RWPE2 (cell line): ENCODE measurements around the gene PLIN5.
"Not testable (repeated sequence)": the region's sequence is repeated elsewhere in the genome, so short reads cannot be mapped to it uniquely, and the experiment has no call there.

Experiments
- ATAC-seq: fragments of 200-7000 bp; cut with Tn5 transposase; 3 replicates; pipeline ENCODE4 v1.9.1; 2021; ENCODE audit warnings: low read depth
- DNase-seq: peaks from one replicate; pipeline ENCODE4 v3.0.0-alpha.2; 2020; ENCODE audit warnings: low spot score
- H3K27ac ChIP-seq: fragments of 450-650 bp; 2 replicates; pipeline ENCODE4 v1.5.1; 2017; ENCODE audit warnings: mild to moderate bottlenecking; ENCODE audit not compliant: poor library complexity, severe bottlenecking
- H3K27me3 ChIP-seq: fragments of 250-450 bp; sonication (Bioruptor Pico); 2 replicates; pipeline ENCODE4 v1.5.1; 2021; ENCODE audit warnings: mild to moderate bottlenecking, moderate library complexity; ENCODE audit not compliant: insufficient read depth, poor library complexity, severe bottlenecking
- H3K36me3 ChIP-seq: fragments of 250-450 bp; sonication (Bioruptor Pico); 2 replicates; pipeline ENCODE4 v1.5.1; 2020; ENCODE audit warnings: low read depth, mild to moderate bottlenecking, moderate library complexity
- H3K4me1 ChIP-seq: fragments of 250-450 bp; sonication (Bioruptor Pico); 2 replicates; pipeline ENCODE4 v1.5.1; 2021; ENCODE audit warnings: mild to moderate bottlenecking, moderate library complexity; ENCODE audit not compliant: insufficient read depth, poor library complexity, severe bottlenecking
- H3K4me3 ChIP-seq: fragments of 250-450 bp; sonication (Bioruptor Pico); 2 replicates; pipeline ENCODE4 v1.5.1; 2021; ENCODE audit warnings: mild to moderate bottlenecking, moderate library complexity; ENCODE audit not compliant: severe bottlenecking
- H3K9me3 ChIP-seq: fragments of 250-450 bp; sonication (Bioruptor Pico); 2 replicates; pipeline ENCODE4 v1.5.1; 2021; ENCODE audit warnings: mild to moderate bottlenecking, moderate library complexity; ENCODE audit not compliant: severe bottlenecking
- TF ChIP-seq, protein P1 (sequence below): fragments of 450-650 bp; IDR thresholded peaks from one replicate; pipeline ENCODE4 v1.5.1; 2017; ENCODE audit warnings: mild to moderate bottlenecking, moderate library complexity; ENCODE audit not compliant: poor library complexity, severe bottlenecking

PLIN5 gene

DNA sequence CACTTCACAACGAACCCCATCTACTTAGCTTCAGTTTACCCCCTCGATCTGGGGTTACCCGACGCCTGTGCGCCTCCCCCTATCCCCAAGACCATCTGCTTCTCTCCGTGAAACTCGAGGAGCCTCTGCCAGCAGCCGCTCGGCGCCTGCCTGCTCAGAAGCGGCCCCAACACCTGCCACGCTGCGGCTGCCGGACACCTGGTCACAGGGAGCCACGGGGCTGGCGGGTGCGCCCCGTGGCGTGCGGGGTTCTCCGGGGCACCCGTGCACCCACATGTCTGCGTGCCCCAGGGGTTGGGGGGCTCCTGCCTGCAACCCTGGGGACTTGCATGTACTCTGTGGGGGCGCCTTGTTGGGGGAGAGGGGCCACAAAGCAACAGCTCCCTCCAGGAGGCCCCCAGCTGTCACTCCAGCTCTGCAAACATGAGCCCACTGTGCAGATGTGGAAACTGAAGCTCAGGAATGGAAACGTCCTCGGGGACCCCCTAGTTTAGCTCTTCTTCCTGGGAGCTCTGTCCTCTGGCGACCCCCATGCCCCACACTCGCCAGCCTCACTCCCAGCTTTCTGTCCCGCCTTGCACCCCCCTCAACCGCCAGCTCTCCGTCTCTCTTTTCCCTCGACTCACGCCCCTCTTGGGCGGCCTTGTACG lies 31.5 kb upstream of the PLIN5 start:
- H3K4me3 ChIP-seq, result no peak overlapping the region
- ATAC-seq (no peak), DNase-seq (no peak)
- H3K27me3 ChIP-seq, result no peaks in the 10 kb centered on the region
- H3K36me3 ChIP-seq, result no peaks in the 10 kb centered on the region
- no peak overlapping the region for H3K27ac ChIP-seq
- TF ChIP-seq, protein P1, sequence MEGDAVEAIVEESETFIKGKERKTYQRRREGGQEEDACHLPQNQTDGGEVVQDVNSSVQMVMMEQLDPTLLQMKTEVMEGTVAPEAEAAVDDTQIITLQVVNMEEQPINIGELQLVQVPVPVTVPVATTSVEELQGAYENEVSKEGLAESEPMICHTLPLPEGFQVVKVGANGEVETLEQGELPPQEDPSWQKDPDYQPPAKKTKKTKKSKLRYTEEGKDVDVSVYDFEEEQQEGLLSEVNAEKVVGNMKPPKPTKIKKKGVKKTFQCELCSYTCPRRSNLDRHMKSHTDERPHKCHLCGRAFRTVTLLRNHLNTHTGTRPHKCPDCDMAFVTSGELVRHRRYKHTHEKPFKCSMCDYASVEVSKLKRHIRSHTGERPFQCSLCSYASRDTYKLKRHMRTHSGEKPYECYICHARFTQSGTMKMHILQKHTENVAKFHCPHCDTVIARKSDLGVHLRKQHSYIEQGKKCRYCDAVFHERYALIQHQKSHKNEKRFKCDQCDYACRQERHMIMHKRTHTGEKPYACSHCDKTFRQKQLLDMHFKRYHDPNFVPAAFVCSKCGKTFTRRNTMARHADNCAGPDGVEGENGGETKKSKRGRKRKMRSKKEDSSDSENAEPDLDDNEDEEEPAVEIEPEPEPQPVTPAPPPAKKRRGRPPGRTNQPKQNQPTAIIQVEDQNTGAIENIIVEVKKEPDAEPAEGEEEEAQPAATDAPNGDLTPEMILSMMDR, result no peak
- H3K9me3 ChIP-seq, result no peaks in the 10 kb centered on the region
- no peaks in the 10 kb centered on the region for H3K4me1 ChIP-seq

DNA sequence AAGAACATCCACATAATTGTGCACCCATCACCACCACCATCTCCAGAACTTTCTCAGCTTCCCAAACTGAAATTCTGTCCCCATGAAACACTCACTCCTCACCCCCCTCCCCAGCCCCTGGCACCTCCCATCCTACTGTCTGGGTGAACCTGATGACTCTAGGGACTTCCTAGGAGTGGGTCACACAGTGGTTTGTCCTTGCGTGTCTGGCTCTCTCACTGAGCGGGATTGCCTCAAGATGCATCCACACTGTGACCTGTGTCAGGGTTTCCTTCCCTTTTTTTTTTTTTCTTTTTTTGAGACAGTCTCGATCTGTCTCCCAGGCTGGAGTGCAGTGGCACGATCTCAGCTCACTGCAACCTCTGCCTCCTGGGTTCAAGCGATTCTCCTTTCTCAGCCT lies 28.5 kb upstream of the PLIN5 start:
- not testable (repeated sequence) for ATAC-seq, H3K4me3 ChIP-seq, H3K9me3 ChIP-seq, H3K27me3 ChIP-seq, H3K27ac ChIP-seq, H3K36me3 ChIP-seq, DNase-seq, H3K4me1 ChIP-seq

DNA sequence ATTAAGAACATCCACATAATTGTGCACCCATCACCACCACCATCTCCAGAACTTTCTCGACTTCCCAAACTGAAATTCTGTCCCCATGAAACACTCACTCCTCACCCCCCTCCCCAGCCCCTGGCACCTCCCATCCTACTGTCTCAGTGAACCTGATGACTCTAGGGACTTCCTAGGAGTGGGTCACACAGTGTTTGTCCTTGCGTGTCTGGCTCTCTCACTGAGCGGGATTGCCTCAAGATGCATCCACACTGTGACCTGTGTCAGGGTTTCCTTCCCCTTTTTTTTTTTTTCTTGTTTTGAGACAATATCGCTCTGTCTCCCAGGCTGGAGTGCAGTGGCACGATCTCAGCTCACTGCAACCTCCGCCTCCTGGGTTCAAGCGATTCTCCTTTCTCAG lies 27.1 kb upstream of the PLIN5 start:
- not testable (repeated sequence) for H3K27ac ChIP-seq, H3K27me3 ChIP-seq, DNase-seq, H3K4me3 ChIP-seq, ATAC-seq, H3K36me3 ChIP-seq, H3K4me1 ChIP-seq, H3K9me3 ChIP-seq

DNA sequence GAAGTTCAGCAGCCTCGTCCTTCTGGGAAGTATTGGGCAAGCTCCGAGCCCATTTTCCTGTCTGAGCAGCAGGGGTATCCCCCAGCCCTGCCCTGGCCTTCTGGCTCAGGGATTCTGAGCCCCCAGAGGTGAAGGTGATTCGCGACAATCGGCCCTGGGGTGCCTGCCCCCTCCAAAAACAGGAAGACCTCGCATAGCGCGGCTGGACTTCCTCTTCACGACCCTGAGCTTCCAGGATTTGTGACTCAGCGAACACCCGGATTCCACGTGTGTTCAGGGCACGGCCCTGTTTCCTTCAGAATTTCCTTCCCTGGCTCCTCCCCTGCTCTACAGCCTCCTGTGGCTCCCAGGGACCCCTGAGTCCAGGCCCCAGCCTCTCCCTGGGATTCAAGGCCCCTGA lies 24.5 kb upstream of the PLIN5 start, which contains the start of gene SEMA6B:
Gene SEMA6B, minus strand, starts transcription at position 116 of the 400 bp plus-strand sequence. CDS start 1,227 bp downstream, outside the sequence.
- no peaks in the 10 kb centered on the region for H3K27me3 ChIP-seq
- no peak within 1 kb of the TSS for H3K4me3 ChIP-seq
- H3K4me1 ChIP-seq, result no peaks in the 10 kb centered on the region
- H3K27ac ChIP-seq, result no peak within 1 kb of the TSS
- no peak for ATAC-seq
- no peaks in the 10 kb centered on the region for H3K9me3 ChIP-seq
- DNase-seq, result no peak
- TF ChIP-seq, protein P1, result no peak
- no peaks in the 10 kb centered on the region for H3K36me3 ChIP-seq

DNA sequence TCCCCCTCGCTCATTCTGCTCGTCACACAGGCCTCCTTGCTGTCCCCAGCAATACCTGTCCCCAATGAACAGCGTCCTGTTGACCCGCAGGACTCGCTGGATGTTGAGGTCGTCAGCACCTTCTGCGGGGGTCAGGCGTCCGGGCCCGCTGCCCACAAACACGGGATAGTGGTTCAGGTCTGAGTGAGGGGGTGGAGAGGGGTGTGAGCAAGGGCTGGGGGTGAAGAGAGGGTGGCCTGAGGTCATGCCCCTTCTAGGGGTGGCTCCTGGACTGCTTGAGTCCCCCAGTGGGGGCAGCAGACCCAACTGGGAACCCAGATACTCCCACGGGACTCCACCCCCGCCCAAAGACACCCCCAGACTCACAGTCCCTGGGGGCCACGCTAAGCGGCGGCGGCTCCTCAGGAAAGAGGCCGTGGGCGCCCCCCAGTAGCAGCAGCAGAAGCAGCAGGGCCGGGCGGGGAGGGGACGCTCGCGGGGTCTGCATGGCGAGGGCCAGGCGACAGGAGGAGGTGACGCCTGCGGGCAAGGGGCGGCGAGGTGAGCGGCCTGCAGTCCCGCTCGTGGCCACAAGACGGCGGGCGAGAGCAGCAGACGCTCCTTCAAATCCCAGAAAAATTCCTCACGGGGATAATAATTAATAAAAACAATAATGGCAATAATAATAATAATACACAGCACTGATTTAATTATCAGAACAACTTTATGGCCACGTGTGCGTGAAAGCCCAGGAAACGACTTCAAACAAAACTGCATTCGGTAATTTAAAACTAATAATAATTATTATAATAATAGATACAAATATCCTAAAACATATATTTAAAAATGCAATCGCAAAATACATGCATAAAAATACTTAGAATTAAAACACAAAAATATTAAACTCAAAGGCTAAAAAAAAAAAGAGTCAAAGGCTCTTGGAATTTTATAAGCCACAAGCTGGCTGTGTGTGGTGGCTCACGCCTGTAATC lies 23.2 kb upstream of the PLIN5 start:
- ATAC-seq (no peak), DNase-seq (no peak)
- H3K27ac ChIP-seq, result no peak overlapping the region
- no peaks in the 10 kb centered on the region for H3K27me3 ChIP-seq
- no peaks in the 10 kb centered on the region for H3K36me3 ChIP-seq
- H3K4me3 ChIP-seq, result no peak overlapping the region
- no peaks in the 10 kb centered on the region for H3K4me1 ChIP-seq
- TF ChIP-seq, protein P1, result peak; percentile 90
- no peaks in the 10 kb centered on the region for H3K9me3 ChIP-seq
